ENCODE data around the gene MAPK10. TPM values are rescaled to one million over a fixed set of nuclear protein-coding genes. Genes with fewer than 3 reads are reported as not detected.
"Not testable (repeated sequence)": the region's sequence is repeated elsewhere in the genome, so short reads cannot be mapped to it uniquely, and the experiment has no call there.

The MAPK10 gene
- total RNA-seq, 6 experiments from 2014 or later, result 0.79 to 1.8 (median 1.1) TPM

DNA sequence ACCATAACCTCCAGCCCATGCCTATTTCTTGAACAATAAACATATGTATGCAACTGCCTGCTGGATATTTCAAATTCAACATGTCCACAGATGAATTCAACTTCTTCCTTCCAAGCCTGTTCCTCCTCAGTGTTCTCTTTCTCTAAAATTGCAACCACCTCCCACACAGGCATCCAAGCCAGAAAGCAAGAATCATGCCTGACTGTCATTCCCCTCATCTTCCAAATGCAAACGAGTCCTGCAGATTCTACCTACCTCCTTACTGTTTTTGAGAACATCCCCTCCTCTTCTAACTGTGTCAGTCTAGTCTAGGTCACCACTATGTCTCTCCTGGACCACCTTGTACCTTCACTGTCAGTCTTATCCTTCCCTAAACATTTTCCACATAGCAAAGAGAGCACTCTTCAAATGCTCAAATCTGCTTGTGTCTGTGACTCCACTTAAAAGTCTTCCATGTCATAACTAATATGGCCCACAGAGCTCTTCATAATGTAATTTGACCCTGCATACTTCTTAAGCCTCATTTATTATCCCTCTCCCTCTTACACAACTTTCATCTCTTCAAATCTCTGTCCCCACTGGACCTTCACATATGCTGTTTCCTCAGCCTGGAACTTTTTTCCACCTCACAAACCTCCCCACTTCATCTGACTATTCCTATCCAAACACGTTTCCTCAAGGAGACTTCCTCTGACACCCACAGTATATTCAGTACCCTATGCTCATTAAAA is 25.7 kb downstream of the MAPK10 start:
- Mint-ChIP-seq H3K36me3 (ENCODE audit: low read depth) (no peaks in the 10 kb centered on the region), H3K9me3 (no peaks in the 10 kb centered on the region), H3K27me3 (ENCODE audit: insufficient read depth) (no peaks in the 10 kb centered on the region; the same call in 1 of the 2 replicates), H3K4me3 (no peak overlapping the region), H3K4me1 (ENCODE audit: low read depth) (peaks cover 28% of the 10 kb centered on the region), H3K27ac (no peak overlapping the region)
- DNase-seq, result no peak
- no peak for TF ChIP-seq CTCF (IDR thresholded peaks at IDR 0.05)

DNA sequence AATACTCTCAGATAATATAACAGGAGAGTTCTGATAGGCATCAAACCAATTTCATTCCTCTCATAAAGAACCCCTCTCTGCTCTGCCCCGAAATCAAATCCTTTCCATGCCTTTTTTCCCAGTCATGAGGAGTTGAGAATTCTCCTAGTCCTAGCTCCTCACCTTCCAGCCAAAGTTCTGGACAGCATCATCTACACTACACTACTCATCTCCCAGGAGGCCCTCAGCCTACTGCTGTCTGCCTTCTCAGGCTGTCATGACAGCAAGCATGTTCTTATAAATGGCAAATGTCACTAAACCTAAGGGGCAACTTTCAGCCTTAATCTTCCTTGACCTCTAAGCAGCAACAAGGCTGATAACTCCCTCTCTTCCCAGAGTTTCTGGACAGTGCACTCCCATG is 26.6 kb downstream of the MAPK10 start:
- Mint-ChIP-seq H3K4me1 (ENCODE audit: low read depth) (peaks cover 19% of the 10 kb centered on the region), H3K27me3 (ENCODE audit: insufficient read depth) (peaks cover 2% of the 10 kb centered on the region), H3K9me3 (no peaks in the 10 kb centered on the region; the same call in 1 of the 2 replicates), H3K4me3 (no peak overlapping the region), H3K36me3 (ENCODE audit: low read depth) (no peaks in the 10 kb centered on the region), H3K27ac (no peak overlapping the region)
- no peak for DNase-seq
- no peak for TF ChIP-seq CTCF (IDR thresholded peaks at IDR 0.05)

DNA sequence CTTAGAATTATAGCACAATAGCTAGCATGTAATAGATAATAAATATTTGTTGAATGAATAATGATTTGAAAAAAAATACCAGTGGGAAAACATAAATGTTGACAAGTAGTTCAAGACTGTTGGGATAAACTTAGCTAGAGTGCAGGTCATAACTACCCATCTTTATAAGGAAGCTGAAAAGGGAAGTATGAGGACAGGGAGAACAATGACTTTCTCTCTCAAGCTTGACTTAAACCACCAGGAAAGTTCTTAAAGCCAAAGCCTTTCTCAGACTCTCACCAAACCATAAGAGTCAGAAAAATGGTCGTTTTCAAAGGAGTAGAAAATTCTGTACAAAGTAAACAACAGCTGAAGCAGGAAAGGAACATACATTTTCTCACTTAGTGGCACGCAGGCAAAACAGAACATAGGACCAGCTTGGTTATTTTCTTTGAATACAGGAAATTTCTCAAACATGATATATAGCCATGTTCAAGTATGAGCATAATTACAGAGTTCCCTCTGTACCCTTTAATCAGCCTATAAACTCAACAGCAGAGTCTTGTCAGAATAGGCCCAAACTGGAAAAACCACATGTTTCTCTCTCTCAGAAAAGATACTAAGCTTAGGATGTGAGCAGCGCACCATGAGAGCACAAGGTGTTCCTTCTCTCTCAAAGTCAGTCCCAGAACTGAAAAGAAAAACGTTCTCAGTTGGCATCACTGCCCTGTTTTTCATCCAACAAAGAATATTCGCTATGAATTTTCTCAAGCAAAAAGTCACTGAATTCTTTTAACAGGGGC is 28.7 kb downstream of the MAPK10 start:
- H3K9me3 Mint-ChIP-seq, result no peaks in the 10 kb centered on the region; the same call in 1 of the 2 replicates
- no peak overlapping the region for H3K4me3 Mint-ChIP-seq
- H3K36me3 Mint-ChIP-seq (ENCODE audit: low read depth), result no peaks in the 10 kb centered on the region
- no peak overlapping the region for H3K27ac Mint-ChIP-seq
- H3K27me3 Mint-ChIP-seq (ENCODE audit: insufficient read depth), result peaks cover 2% of the 10 kb centered on the region
- peaks cover 13% of the 10 kb centered on the region for H3K4me1 Mint-ChIP-seq (ENCODE audit: low read depth)
- no peak for TF ChIP-seq CTCF (IDR thresholded peaks at IDR 0.05)
- no peak for DNase-seq

- H3K4me3 Mint-ChIP-seq; H3K9me3 Mint-ChIP-seq; H3K27me3 Mint-ChIP-seq (ENCODE audit: insufficient read depth); H3K36me3 Mint-ChIP-seq (ENCODE audit: low read depth); DNase-seq; H3K27ac Mint-ChIP-seq: not testable (repeated sequence)
- peaks cover 17% of the 10 kb centered on the region for H3K4me1 Mint-ChIP-seq (ENCODE audit: low read depth)
Measured at GRCh38 chr4:86330411-86330810, 29.4 kb downstream of the MAPK10 start.

- Mint-ChIP-seq H3K27ac (no peak overlapping the region), H3K27me3 (ENCODE audit: insufficient read depth) (peaks cover 2% of the 10 kb centered on the region), H3K4me1 (ENCODE audit: low read depth) (peaks cover 17% of the 10 kb centered on the region), H3K4me3 (no peak overlapping the region), H3K36me3 (ENCODE audit: low read depth) (no peaks in the 10 kb centered on the region), H3K9me3 (no peaks in the 10 kb centered on the region; the same call in 1 of the 2 replicates)
- no peak for DNase-seq
- no peak for TF ChIP-seq CTCF (IDR thresholded peaks at IDR 0.05)
Measured at GRCh38 chr4:86329431-86329830, 30.4 kb downstream of the MAPK10 start.

- no peaks in the 10 kb centered on the region; the same call in 1 of the 2 replicates for H3K9me3 Mint-ChIP-seq
- H3K27me3 Mint-ChIP-seq (ENCODE audit: insufficient read depth), result peaks cover 2% of the 10 kb centered on the region
- no peaks in the 10 kb centered on the region for H3K36me3 Mint-ChIP-seq (ENCODE audit: low read depth)
- DNase-seq, result no peak
- H3K4me1 Mint-ChIP-seq (ENCODE audit: low read depth), result peaks cover 16% of the 10 kb centered on the region
- no peak overlapping the region for H3K27ac Mint-ChIP-seq
- no peak for TF ChIP-seq CTCF (IDR thresholded peaks at IDR 0.05)
- no peak overlapping the region for H3K4me3 Mint-ChIP-seq
Measured at GRCh38 chr4:86326400-86326799, 33.5 kb downstream of the MAPK10 start.
